Neural progenitor cell (in vitro differentiated cells): ENCODE measurements around the gene FAM193B. TPM values are rescaled to one million over a fixed set of nuclear protein-coding genes. Genes with fewer than 3 reads are reported as not detected.
A peak's percentile ranks its signal among the peaks of the same experiment; 100 is the strongest.

ENCODE experiments used
- DNase-seq: peaks from one replicate; pipeline ENCODE4 v3.0.0-alpha.2; 2016; ENCODE audit warnings: low spot score
- H2AFZ ChIP-seq: fragments of 200-600 bp; sonication (generic); replicated peaks from 2 replicates; pipeline ENCODE4 v1.6.1; 2016; ENCODE audit warnings: antibody characterized with exemption
- H3F3A ChIP-seq: fragments of 200-600 bp; sonication (generic); 2 replicates; pipeline ENCODE4 v1.6.1; 2016; ENCODE audit warnings: antibody characterized with exemption, low read depth
- H3K27ac ChIP-seq: fragments of 200-600 bp; sonication (generic); 2 replicates; pipeline ENCODE4 v1.5.1; 2016; ENCODE audit warnings: mild to moderate bottlenecking
- H3K27me3 ChIP-seq: fragments of 200-600 bp; sonication (generic); 2 replicates; pipeline ENCODE4 v1.6.1; 2016; ENCODE audit warnings: mild to moderate bottlenecking, moderate library complexity
- H3K36me3 ChIP-seq: fragments of 200-600 bp; sonication (generic); 2 replicates; pipeline ENCODE4 v1.5.1; 2016
- H3K4me1 ChIP-seq: fragments of 200-600 bp; sonication (generic); 2 replicates; pipeline ENCODE4 v1.6.1; 2016; ENCODE audit warnings: mixed run types
- H3K4me2 ChIP-seq: fragments of 200-600 bp; sonication (generic); 2 replicates; pipeline ENCODE4 v1.6.1; 2016
- H3K4me3 ChIP-seq: fragments of 200-600 bp; sonication (generic); 2 replicates; pipeline ENCODE4 v1.5.1; 2016
- H3K79me2 ChIP-seq: fragments of 200-600 bp; sonication (generic); 2 replicates; pipeline ENCODE4 v1.6.1; 2016; ENCODE audit warnings: low read depth
- H3K9ac ChIP-seq: fragments of 200-600 bp; sonication (generic); 2 replicates; pipeline ENCODE4 v1.6.1; 2016
- H3K9me3 ChIP-seq: fragments of 200-600 bp; sonication (generic); 2 replicates; pipeline ENCODE4 v1.5.1; 2016; ENCODE audit warnings: low read depth
- H4K20me1 ChIP-seq: fragments of 200-600 bp; sonication (generic); 2 replicates; pipeline ENCODE4 v1.6.1; 2016; ENCODE audit warnings: low read depth
- H3K27ac Mint-ChIP-seq: 3 replicates; pipeline ENCODE4 v1.8.0; 2021; ENCODE audit warnings: mixed read lengths
- H3K27me3 Mint-ChIP-seq: 2 replicates; pipeline ENCODE4 v1.8.0; 2022; ENCODE audit warnings: low read depth, mild to moderate bottlenecking, inconsistent platforms, moderate library complexity, mixed read lengths; ENCODE audit not compliant: insufficient read depth
- H3K36me3 Mint-ChIP-seq: 3 replicates; pipeline ENCODE4 v1.8.0; 2021; ENCODE audit warnings: mixed read lengths
- H3K4me1 Mint-ChIP-seq: 3 replicates; pipeline ENCODE4 v1.8.0; 2021; ENCODE audit warnings: mixed read lengths
- H3K4me3 Mint-ChIP-seq: 3 replicates; pipeline ENCODE4 v1.8.0; 2021; ENCODE audit warnings: mild to moderate bottlenecking, moderate library complexity, mixed read lengths
- H3K9me3 Mint-ChIP-seq: 3 replicates; pipeline ENCODE4 v1.8.0; 2020; ENCODE audit warnings: mixed read lengths
- CTCF ChIP-seq: fragments of 200-600 bp; sonication (generic); IDR thresholded peaks from 2 replicates; pipeline ENCODE4 v1.5.1; 2017; ENCODE audit warnings: antibody characterized with exemption, mild to moderate bottlenecking
- EZH2 ChIP-seq: fragments of 200-600 bp; sonication (generic); IDR thresholded peaks from 2 replicates; pipeline ENCODE4 v1.6.1; 2017; ENCODE audit warnings: antibody characterized with exemption, mild to moderate bottlenecking, moderate library complexity
- EZH2phosphoT487 ChIP-seq: fragments of 200-600 bp; sonication (generic); IDR thresholded peaks from 2 replicates; pipeline ENCODE4 v1.6.1; 2017; ENCODE audit warnings: antibody characterized with exemption
- total RNA-seq: library from RNA; depleted of rRNA; stranded (reverse); fragments of >200 nt; gene quantifications from 2 replicates; pipeline ENCODE4 v1.2.3, GENCODE V29; 2015; ENCODE audit warnings: low replicate concordance

FAM193B gene
- total RNA-seq, 1 donor from 2014 or later, result 42.5 TPM

- H3F3A ChIP-seq, result peaks cover 20% of the 10 kb centered on the region
- H3K79me2 ChIP-seq, result no peaks in the 10 kb centered on the region
- H3K27ac ChIP-seq, result peak overlapping the region; percentile 53
- no peak overlapping the region for H2AFZ ChIP-seq
- no peaks in the 10 kb centered on the region for H3K9me3 Mint-ChIP-seq
- H3K4me1 ChIP-seq, result no peaks in the 10 kb centered on the region
- no peaks in the 10 kb centered on the region for H3K9me3 ChIP-seq
- H4K20me1 ChIP-seq, result peaks cover 9% of the 10 kb centered on the region
- no peak overlapping the region for H3K9ac ChIP-seq
- peaks cover 10% of the 10 kb centered on the region for H3K27me3 Mint-ChIP-seq
- H3K36me3 Mint-ChIP-seq, result peaks cover 20% of the 10 kb centered on the region
- peaks cover 40% of the 10 kb centered on the region for H3K4me1 Mint-ChIP-seq
- no peak for TF ChIP-seq EZH2phosphoT487
- no peak for TF ChIP-seq EZH2
- TF ChIP-seq CTCF, result no peak
- no peaks in the 10 kb centered on the region for H3K36me3 ChIP-seq
- peak overlapping the region; percentile 89 for H3K27ac Mint-ChIP-seq
- no peak overlapping the region for H3K4me3 ChIP-seq
- no peaks in the 10 kb centered on the region for H3K27me3 ChIP-seq
- H3K4me3 Mint-ChIP-seq, result no peak overlapping the region
- no peak overlapping the region for H3K4me2 ChIP-seq
- DNase-seq, result no peak
Observed at GRCh38 chr5:177479774-177480173, 74.6 kb downstream of the FAM193B start.

- Mint-ChIP-seq H3K4me3 (no peak overlapping the region), H3K4me1 (peaks cover 42% of the 10 kb centered on the region), H3K36me3 (peaks cover 13% of the 10 kb centered on the region), H3K27me3 (peaks cover 13% of the 10 kb centered on the region), H3K27ac (peak overlapping the region; percentile 89), H3K9me3 (no peaks in the 10 kb centered on the region)
- Histone ChIP-seq H2AFZ (no peak overlapping the region), H3K4me2 (no peak overlapping the region), H3K27me3 (no peaks in the 10 kb centered on the region), H3K9ac (no peak overlapping the region), H3K36me3 (no peaks in the 10 kb centered on the region), H3F3A (peaks cover 28% of the 10 kb centered on the region), H3K4me3 (no peak overlapping the region), H3K9me3 (no peaks in the 10 kb centered on the region), H3K27ac (peak overlapping the region; percentile 53), H4K20me1 (peaks cover 9% of the 10 kb centered on the region), H3K79me2 (no peaks in the 10 kb centered on the region), H3K4me1 (peaks cover 4% of the 10 kb centered on the region)
- TF ChIP-seq EZH2phosphoT487 (no peak), EZH2 (no peak), CTCF (no peak)
- no peak for DNase-seq
Observed at GRCh38 chr5:177478711-177479646, 75.4 kb downstream of the FAM193B start.

- no peaks in the 10 kb centered on the region for H3K27me3 ChIP-seq
- no peak overlapping the region for H3K4me3 Mint-ChIP-seq
- H3K9ac ChIP-seq, result no peak overlapping the region
- no peak overlapping the region for H2AFZ ChIP-seq
- H3K4me2 ChIP-seq, result no peak overlapping the region
- no peak overlapping the region for H3K27ac Mint-ChIP-seq
- no peaks in the 10 kb centered on the region for H3K9me3 Mint-ChIP-seq
- H3K27me3 Mint-ChIP-seq, result peaks cover 13% of the 10 kb centered on the region
- H3K27ac ChIP-seq, result no peak overlapping the region
- no peak overlapping the region for H3K4me3 ChIP-seq
- H4K20me1 ChIP-seq, result peaks cover 9% of the 10 kb centered on the region
- H3K9me3 ChIP-seq, result no peaks in the 10 kb centered on the region
- peaks cover under 1% of the 10 kb centered on the region for H3K79me2 ChIP-seq
- peaks cover 44% of the 10 kb centered on the region for H3K4me1 Mint-ChIP-seq
- no peaks in the 10 kb centered on the region for H3K36me3 ChIP-seq
- DNase-seq, result no peak
- H3K36me3 Mint-ChIP-seq, result peaks cover 10% of the 10 kb centered on the region
- no peak for TF ChIP-seq CTCF
- TF ChIP-seq EZH2, result no peak
- TF ChIP-seq EZH2phosphoT487, result no peak
- H3F3A ChIP-seq, result peaks cover 30% of the 10 kb centered on the region
- H3K4me1 ChIP-seq, result peaks cover 6% of the 10 kb centered on the region
Observed at GRCh38 chr5:177477701-177478477, 76.5 kb downstream of the FAM193B start.
